Muscle layer of duodenum (tissue), 2 donors: Measurements from ENCODE around the gene RBFOX2.

ENCODE experiments used
- H3K27ac ChIP-seq: one replicate; pipeline ENCODE4 v1.7.0; 2013; ENCODE audit warnings: mild to moderate bottlenecking, low read length
- H3K27me3 ChIP-seq: one replicate; pipeline ENCODE4 v1.7.0; 2013; ENCODE audit warnings: low read depth, mild to moderate bottlenecking, control low read depth, low read length
- H3K36me3 ChIP-seq, 2 donors: one replicate each; pipeline ENCODE4 v1.7.0; 2013; ENCODE audit warnings: low read length in 2 of 2, control low read depth in 1 of 2, mild to moderate bottlenecking in 1 of 2; ENCODE audit not compliant: insufficient read depth in 2 of 2, control insufficient read depth in 1 of 2
- H3K4me1 ChIP-seq, 2 donors: one replicate each; pipeline ENCODE4 v1.7.0; 2013; ENCODE audit warnings: low read length in 2 of 2, mild to moderate bottlenecking in 2 of 2, control low read depth in 1 of 2, moderate library complexity in 1 of 2; ENCODE audit not compliant: insufficient read depth in 2 of 2, control insufficient read depth in 1 of 2
- H3K4me3 ChIP-seq, 2 donors: one replicate each; pipeline ENCODE4 v1.7.0; 2013; ENCODE audit warnings: low read length in 2 of 2, low read depth in 1 of 2, mild to moderate bottlenecking in 1 of 2
- H3K9me3 ChIP-seq, 2 donors: one replicate each; pipeline ENCODE4 v1.7.0; 2013; ENCODE audit warnings: low read length in 2 of 2, control low read depth in 1 of 2, mild to moderate bottlenecking in 1 of 2; ENCODE audit not compliant: control insufficient read depth in 1 of 2
- donor health status: healthy.

RBFOX2 gene

GRCh38 chr22:36017651-36018091 lies 11.0 kb downstream of the RBFOX2 start:
- Histone ChIP-seq H3K9me3 (no peaks in the 10 kb centered on the region), H3K27ac (no peak overlapping the region), H3K27me3 (no peaks in the 10 kb centered on the region), H3K4me1 (peaks cover 31 to 54% of the 10 kb centered on the region in 2 donors), H3K4me3 (no peak overlapping the region), H3K36me3 (no peaks in the 10 kb centered on the region)

GRCh38 chr22:36016684-36017083 lies 11.9 kb downstream of the RBFOX2 start:
- Histone ChIP-seq H3K4me3 (no peak overlapping the region), H3K9me3 (no peaks in the 10 kb centered on the region), H3K36me3 (no peaks in the 10 kb centered on the region), H3K4me1 (peaks cover 22 to 51% of the 10 kb centered on the region in 2 donors), H3K27me3 (no peaks in the 10 kb centered on the region), H3K27ac (peak overlapping the region; percentile 0)

- H3K4me1 ChIP-seq = peaks cover 19 to 52% of the 10 kb centered on the region in 2 donors
- H3K4me3 ChIP-seq = no peak overlapping the region
- H3K27me3 ChIP-seq = no peaks in the 10 kb centered on the region
- no peaks in the 10 kb centered on the region for H3K36me3 ChIP-seq
- H3K9me3 ChIP-seq = no peaks in the 10 kb centered on the region
- H3K27ac ChIP-seq = peak overlapping the region; percentile 0
Measured at GRCh38 chr22:36015811-36016529, 12.7 kb downstream of the RBFOX2 start.

GRCh38 chr22:36015155-36015810 lies 13.3 kb downstream of the RBFOX2 start:
- no peak overlapping the region for H3K4me3 ChIP-seq
- H3K27ac ChIP-seq = no peak overlapping the region
- no peaks in the 10 kb centered on the region for H3K9me3 ChIP-seq
- H3K36me3 ChIP-seq = no peaks in the 10 kb centered on the region
- H3K27me3 ChIP-seq = no peaks in the 10 kb centered on the region
- H3K4me1 ChIP-seq = peaks cover 19 to 56% of the 10 kb centered on the region in 2 donors

GRCh38 chr22:36014546-36015074 lies 14.0 kb downstream of the RBFOX2 start:
- peaks cover 19 to 63% of the 10 kb centered on the region in 2 donors for H3K4me1 ChIP-seq
- H3K36me3 ChIP-seq = no peaks in the 10 kb centered on the region
- no peaks in the 10 kb centered on the region for H3K9me3 ChIP-seq
- no peaks in the 10 kb centered on the region for H3K27me3 ChIP-seq
- H3K4me3 ChIP-seq = no peak overlapping the region
- no peak overlapping the region for H3K27ac ChIP-seq

GRCh38 chr22:36012332-36012731 lies 16.3 kb downstream of the RBFOX2 start:
- H3K9me3 ChIP-seq = no peaks in the 10 kb centered on the region
- no peak overlapping the region for H3K27ac ChIP-seq
- no peaks in the 10 kb centered on the region for H3K27me3 ChIP-seq
- H3K36me3 ChIP-seq = no peaks in the 10 kb centered on the region
- no peak overlapping the region for H3K4me3 ChIP-seq
- peaks cover 19 to 67% of the 10 kb centered on the region in 2 donors for H3K4me1 ChIP-seq

- no peak overlapping the region for H3K4me3 ChIP-seq
- H3K27me3 ChIP-seq = no peaks in the 10 kb centered on the region
- H3K27ac ChIP-seq = no peak overlapping the region
- H3K36me3 ChIP-seq = no peaks in the 10 kb centered on the region
- H3K9me3 ChIP-seq = no peaks in the 10 kb centered on the region
- H3K4me1 ChIP-seq = peaks cover 12 to 63% of the 10 kb centered on the region in 2 donors
Measured at GRCh38 chr22:36010882-36011281, 17.7 kb downstream of the RBFOX2 start.

GRCh38 chr22:36010090-36010489 lies 18.5 kb downstream of the RBFOX2 start:
- no peaks in the 10 kb centered on the region for H3K9me3 ChIP-seq
- no peaks in the 10 kb centered on the region for H3K27me3 ChIP-seq
- no peaks in the 10 kb centered on the region for H3K36me3 ChIP-seq
- peaks cover 8 to 63% of the 10 kb centered on the region in 2 donors for H3K4me1 ChIP-seq
- H3K4me3 ChIP-seq = no peak overlapping the region
- no peak overlapping the region for H3K27ac ChIP-seq

GRCh38 chr22:36009085-36009484 lies 19.5 kb downstream of the RBFOX2 start:
- H3K9me3 ChIP-seq = no peaks in the 10 kb centered on the region
- H3K36me3 ChIP-seq = no peaks in the 10 kb centered on the region
- no peak overlapping the region for H3K4me3 ChIP-seq
- H3K4me1 ChIP-seq = peaks cover 3 to 62% of the 10 kb centered on the region in 2 donors
- H3K27ac ChIP-seq = no peak overlapping the region
- no peaks in the 10 kb centered on the region for H3K27me3 ChIP-seq

GRCh38 chr22:36008565-36008964 lies 20.1 kb downstream of the RBFOX2 start:
- Histone ChIP-seq H3K27me3 (no peaks in the 10 kb centered on the region), H3K36me3 (no peaks in the 10 kb centered on the region), H3K4me3 (no peak overlapping the region), H3K4me1 (peaks cover 3 to 62% of the 10 kb centered on the region in 2 donors), H3K9me3 (no peaks in the 10 kb centered on the region), H3K27ac (peak overlapping the region; percentile 3)

- Histone ChIP-seq H3K9me3 (no peaks in the 10 kb centered on the region), H3K27ac (peak overlapping the region; percentile 3), H3K36me3 (no peaks in the 10 kb centered on the region), H3K4me1 (peaks cover 3 to 62% of the 10 kb centered on the region in 2 donors), H3K27me3 (no peaks in the 10 kb centered on the region), H3K4me3 (no peak overlapping the region)
Measured at GRCh38 chr22:36008131-36008530, 20.5 kb downstream of the RBFOX2 start.
